GM12878 (cell line): ENCODE measurements around the gene RRH. TPM values are rescaled to one million over a fixed set of nuclear protein-coding genes. Genes with fewer than 3 reads are reported as not detected.

ENCODE experiments used
- ASH2L ChIP-seq: fragments of 300-600, 200-600 bp; sonication (generic); IDR thresholded peaks from 2 replicates; pipeline ENCODE4 v1.6.1; 2017; ENCODE audit warnings: low read depth, mild to moderate bottlenecking, borderline replicate concordance
- ETV6 ChIP-seq, 2 experiments: fragments of 450-650 bp in 1 of 2; IDR thresholded peaks in 1 of 2; conservative IDR thresholded peaks in 1 of 2; 2 replicates each; pipeline ENCODE4 v1.6.1; 2014; ENCODE audit warnings: antibody characterized with exemption in 1 of 2, borderline replicate concordance in 1 of 2, low read depth in 1 of 2, mild to moderate bottlenecking in 1 of 2, moderate library complexity in 1 of 2
- HDAC2 ChIP-seq: fragments of 200-600 bp; sonication (generic); IDR thresholded peaks from 2 replicates; pipeline ENCODE4 v1.6.1; 2017
- JUNB ChIP-seq: IDR thresholded peaks from 2 replicates; pipeline ENCODE4 v1.6.1; 2016; ENCODE audit warnings: antibody characterized with exemption, mild to moderate bottlenecking
- MXI1 ChIP-seq: fragments of 150-350 bp; IDR thresholded peaks from 2 replicates; pipeline ENCODE4 v1.6.1; 2011; ENCODE audit warnings: low read depth, mild to moderate bottlenecking, inconsistent platforms, low read length, improper control_type of control experiment
- RBBP5 ChIP-seq: fragments of 200-600 bp; sonication (generic); conservative IDR thresholded peaks from 2 replicates; pipeline ENCODE4 v1.6.1; 2016
- RCOR1 ChIP-seq: conservative IDR thresholded peaks from 2 replicates; pipeline ENCODE4 v1.6.1; 2012; ENCODE audit warnings: low read depth, low read length, improper control_type of control experiment
- SIN3A ChIP-seq: IDR thresholded peaks from 2 replicates; pipeline ENCODE4 v1.6.1; 2012; ENCODE audit warnings: low read depth, low read length, improper control_type of control experiment
- TCF12 ChIP-seq: IDR thresholded peaks from 2 replicates; pipeline ENCODE4 v1.6.1; 2011; ENCODE audit warnings: low read depth, mild to moderate bottlenecking, low read length
- ZNF217 ChIP-seq: fragments of 450-650 bp; IDR thresholded peaks from 2 replicates; pipeline ENCODE4 v1.6.1; 2017; ENCODE audit warnings: antibody characterized with exemption, mild to moderate bottlenecking
- ZNF274 ChIP-seq: IDR thresholded peaks from one replicate; pipeline ENCODE4 v1.8.0; 2011; ENCODE audit not compliant: insufficient read length, insufficient read depth
- polyA plus RNA-seq, 11 experiments: library from polyadenylated mRNA; depleted of rRNA in 4 of 11; unstranded in 6 of 11; stranded (reverse) in 5 of 11; fragments of >200 nt; fragmentation: Nextera tagmentation in 4 of 11; fragmentation: Illumina TruSeq in 1 of 11; extraction: Ambion mirVana in 4 of 11; extraction: Trizol in 1 of 11; gene quantifications; 1 replicate in 1 of 11; 2 replicates in 10 of 11; pipeline versions ENCODE4 v1.2.1 to v1.2.3, GENCODE V29; 2011 to 2016; ENCODE audit warnings: inconsistent platforms in 2 of 11, missing spikeins in 2 of 11, low read depth in 1 of 11
- total RNA-seq, 4 experiments: library from RNA; depleted of rRNA in 3 of 4; stranded (reverse); fragments of >200 nt in 3 of 4; fragmentation: Illumina TruSeq in 1 of 4; extraction: Trizol in 1 of 4; gene quantifications; 2 replicates each; pipeline versions ENCODE4 v1.2.1 to v1.2.3, GENCODE V29; 2013 to 2021
- TF ChIP-seq, protein P1 (sequence below): IDR thresholded peaks from 2 replicates; pipeline ENCODE4 v1.6.1; 2012; ENCODE audit warnings: mild to moderate bottlenecking, low read depth, low read length
- TF ChIP-seq, protein P2 (sequence below): fragments of 450-650 bp; IDR thresholded peaks from 2 replicates; pipeline ENCODE4 v1.6.1; 2016; ENCODE audit warnings: mild to moderate bottlenecking, moderate library complexity, borderline replicate concordance
- TF ChIP-seq, protein P3 (sequence below): IDR thresholded peaks from 2 replicates; pipeline ENCODE4 v1.6.1; 2011; ENCODE audit warnings: low read depth, mild to moderate bottlenecking, low read length, moderate library complexity, borderline replicate concordance; ENCODE audit errors: extremely low read depth
- TF ChIP-seq, protein P4 (sequence below), 3 experiments: IDR thresholded peaks in 2 of 3; conservative IDR thresholded peaks in 1 of 3; 2 replicates each; pipeline ENCODE4 v1.5.1; 2011; ENCODE audit warnings: low read depth in 3 of 3, low read length in 3 of 3, mild to moderate bottlenecking in 3 of 3, control low read depth in 2 of 3, moderate library complexity in 2 of 3, inconsistent platforms in 1 of 3, mixed read lengths in 1 of 3; ENCODE audit not compliant: control insufficient read depth in 2 of 3, insufficient read depth in 1 of 3; ENCODE audit errors: extremely low read depth in 1 of 3
- TF ChIP-seq, protein P5 (sequence below): fragments of 450-650 bp; conservative IDR thresholded peaks from 2 replicates; pipeline ENCODE4 v1.6.1; 2017; ENCODE audit warnings: mild to moderate bottlenecking, moderate library complexity

RRH gene
- total and polyA plus RNA-seq, 10 of the 15 experiments (the other 5 are each of a cell fraction or from before 2014, with no cell fraction given), result 0.06 to 0.24 (median 0.12) TPM; not detected in 6

DNA sequence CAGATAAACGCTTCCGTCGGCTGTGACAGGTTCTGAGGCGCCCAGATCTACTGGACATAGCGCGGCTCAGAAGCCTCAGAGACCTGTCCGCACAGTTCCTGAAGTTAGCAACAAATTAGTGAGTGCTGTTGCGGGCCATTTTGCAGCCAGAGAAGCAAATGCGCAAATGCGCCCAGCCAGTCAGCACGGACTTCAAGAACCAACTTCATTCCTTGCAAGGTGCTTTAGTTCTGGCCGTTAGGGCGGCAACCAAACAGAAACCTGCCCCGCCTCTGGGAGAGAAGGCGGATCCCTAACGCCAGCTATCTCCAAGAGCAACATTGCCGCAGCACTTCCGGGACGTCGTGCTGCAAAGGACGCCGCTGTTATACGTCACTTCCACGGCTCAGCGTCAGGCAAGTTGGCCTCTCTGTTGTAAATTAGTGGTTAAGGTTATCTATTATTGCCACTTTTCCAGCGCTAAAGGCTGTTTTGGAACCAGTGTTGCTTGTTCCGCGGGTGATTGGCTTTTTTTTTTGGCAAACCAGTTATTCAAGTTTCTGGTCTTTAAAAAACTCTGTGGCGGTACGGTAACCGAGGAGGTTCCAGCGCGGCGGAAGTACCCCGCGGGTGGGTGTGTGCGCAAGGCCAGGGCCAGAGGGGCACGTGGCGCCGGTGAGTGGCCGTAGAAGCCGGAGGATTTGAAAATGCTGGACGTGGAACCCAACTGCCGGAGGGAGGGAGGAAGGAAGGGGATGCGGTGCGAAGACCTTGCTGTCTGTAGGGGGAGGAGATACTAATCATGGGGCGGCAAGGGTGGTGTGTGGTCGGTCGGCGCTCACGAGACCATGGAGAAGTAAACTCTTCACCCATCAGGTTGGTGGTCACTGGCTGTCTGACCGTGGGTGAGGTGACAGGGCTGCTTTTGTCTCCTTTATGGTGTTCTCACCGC lies 12.4 kb upstream of the RRH start, which contains the start of gene GAR1 (continued):
- TF ChIP-seq, protein P1, sequence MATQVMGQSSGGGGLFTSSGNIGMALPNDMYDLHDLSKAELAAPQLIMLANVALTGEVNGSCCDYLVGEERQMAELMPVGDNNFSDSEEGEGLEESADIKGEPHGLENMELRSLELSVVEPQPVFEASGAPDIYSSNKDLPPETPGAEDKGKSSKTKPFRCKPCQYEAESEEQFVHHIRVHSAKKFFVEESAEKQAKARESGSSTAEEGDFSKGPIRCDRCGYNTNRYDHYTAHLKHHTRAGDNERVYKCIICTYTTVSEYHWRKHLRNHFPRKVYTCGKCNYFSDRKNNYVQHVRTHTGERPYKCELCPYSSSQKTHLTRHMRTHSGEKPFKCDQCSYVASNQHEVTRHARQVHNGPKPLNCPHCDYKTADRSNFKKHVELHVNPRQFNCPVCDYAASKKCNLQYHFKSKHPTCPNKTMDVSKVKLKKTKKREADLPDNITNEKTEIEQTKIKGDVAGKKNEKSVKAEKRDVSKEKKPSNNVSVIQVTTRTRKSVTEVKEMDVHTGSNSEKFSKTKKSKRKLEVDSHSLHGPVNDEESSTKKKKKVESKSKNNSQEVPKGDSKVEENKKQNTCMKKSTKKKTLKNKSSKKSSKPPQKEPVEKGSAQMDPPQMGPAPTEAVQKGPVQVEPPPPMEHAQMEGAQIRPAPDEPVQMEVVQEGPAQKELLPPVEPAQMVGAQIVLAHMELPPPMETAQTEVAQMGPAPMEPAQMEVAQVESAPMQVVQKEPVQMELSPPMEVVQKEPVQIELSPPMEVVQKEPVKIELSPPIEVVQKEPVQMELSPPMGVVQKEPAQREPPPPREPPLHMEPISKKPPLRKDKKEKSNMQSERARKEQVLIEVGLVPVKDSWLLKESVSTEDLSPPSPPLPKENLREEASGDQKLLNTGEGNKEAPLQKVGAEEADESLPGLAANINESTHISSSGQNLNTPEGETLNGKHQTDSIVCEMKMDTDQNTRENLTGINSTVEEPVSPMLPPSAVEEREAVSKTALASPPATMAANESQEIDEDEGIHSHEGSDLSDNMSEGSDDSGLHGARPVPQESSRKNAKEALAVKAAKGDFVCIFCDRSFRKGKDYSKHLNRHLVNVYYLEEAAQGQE, result no peak
- TF ChIP-seq JUNB, result no peak
- TF ChIP-seq RCOR1, result no peak
- no peak for TF ChIP-seq ETV6 (conservative IDR thresholded peaks at IDR 0.05 in 1 of 2, IDR thresholded peaks at IDR 0.05 in 1 of 2; ENCODE audit: borderline replicate concordance in 1 of 2, low read depth in 1 of 2)
- TF ChIP-seq, protein P2, sequence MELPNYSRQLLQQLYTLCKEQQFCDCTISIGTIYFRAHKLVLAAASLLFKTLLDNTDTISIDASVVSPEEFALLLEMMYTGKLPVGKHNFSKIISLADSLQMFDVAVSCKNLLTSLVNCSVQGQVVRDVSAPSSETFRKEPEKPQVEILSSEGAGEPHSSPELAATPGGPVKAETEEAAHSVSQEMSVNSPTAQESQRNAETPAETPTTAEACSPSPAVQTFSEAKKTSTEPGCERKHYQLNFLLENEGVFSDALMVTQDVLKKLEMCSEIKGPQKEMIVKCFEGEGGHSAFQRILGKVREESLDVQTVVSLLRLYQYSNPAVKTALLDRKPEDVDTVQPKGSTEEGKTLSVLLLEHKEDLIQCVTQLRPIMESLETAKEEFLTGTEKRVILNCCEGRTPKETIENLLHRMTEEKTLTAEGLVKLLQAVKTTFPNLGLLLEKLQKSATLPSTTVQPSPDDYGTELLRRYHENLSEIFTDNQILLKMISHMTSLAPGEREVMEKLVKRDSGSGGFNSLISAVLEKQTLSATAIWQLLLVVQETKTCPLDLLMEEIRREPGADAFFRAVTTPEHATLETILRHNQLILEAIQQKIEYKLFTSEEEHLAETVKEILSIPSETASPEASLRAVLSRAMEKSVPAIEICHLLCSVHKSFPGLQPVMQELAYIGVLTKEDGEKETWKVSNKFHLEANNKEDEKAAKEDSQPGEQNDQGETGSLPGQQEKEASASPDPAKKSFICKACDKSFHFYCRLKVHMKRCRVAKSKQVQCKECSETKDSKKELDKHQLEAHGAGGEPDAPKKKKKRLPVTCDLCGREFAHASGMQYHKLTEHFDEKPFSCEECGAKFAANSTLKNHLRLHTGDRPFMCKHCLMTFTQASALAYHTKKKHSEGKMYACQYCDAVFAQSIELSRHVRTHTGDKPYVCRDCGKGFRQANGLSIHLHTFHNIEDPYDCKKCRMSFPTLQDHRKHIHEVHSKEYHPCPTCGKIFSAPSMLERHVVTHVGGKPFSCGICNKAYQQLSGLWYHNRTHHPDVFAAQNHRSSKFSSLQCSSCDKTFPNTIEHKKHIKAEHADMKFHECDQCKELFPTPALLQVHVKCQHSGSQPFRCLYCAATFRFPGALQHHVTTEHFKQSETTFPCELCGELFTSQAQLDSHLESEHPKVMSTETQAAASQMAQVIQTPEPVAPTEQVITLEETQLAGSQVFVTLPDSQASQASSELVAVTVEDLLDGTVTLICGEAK, result peak; percentile 93
- TF ChIP-seq, protein P3, sequence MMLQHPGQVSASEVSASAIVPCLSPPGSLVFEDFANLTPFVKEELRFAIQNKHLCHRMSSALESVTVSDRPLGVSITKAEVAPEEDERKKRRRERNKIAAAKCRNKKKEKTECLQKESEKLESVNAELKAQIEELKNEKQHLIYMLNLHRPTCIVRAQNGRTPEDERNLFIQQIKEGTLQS, result peak; percentile 49; the same call in 1 of the 2 replicates
- no peak for TF ChIP-seq ZNF274
- no peak for TF ChIP-seq HDAC2
- peak; percentile 55; the same call in 1 of the 2 replicates for TF ChIP-seq ASH2L
- TF ChIP-seq, protein P4, sequence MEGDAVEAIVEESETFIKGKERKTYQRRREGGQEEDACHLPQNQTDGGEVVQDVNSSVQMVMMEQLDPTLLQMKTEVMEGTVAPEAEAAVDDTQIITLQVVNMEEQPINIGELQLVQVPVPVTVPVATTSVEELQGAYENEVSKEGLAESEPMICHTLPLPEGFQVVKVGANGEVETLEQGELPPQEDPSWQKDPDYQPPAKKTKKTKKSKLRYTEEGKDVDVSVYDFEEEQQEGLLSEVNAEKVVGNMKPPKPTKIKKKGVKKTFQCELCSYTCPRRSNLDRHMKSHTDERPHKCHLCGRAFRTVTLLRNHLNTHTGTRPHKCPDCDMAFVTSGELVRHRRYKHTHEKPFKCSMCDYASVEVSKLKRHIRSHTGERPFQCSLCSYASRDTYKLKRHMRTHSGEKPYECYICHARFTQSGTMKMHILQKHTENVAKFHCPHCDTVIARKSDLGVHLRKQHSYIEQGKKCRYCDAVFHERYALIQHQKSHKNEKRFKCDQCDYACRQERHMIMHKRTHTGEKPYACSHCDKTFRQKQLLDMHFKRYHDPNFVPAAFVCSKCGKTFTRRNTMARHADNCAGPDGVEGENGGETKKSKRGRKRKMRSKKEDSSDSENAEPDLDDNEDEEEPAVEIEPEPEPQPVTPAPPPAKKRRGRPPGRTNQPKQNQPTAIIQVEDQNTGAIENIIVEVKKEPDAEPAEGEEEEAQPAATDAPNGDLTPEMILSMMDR (IDR thresholded peaks at IDR 0.05 in 2 of 3, conservative IDR thresholded peaks at IDR 0.05 in 1 of 3; ENCODE audit: control insufficient read depth in 2 of 3, extremely low read depth in 1 of 3, insufficient read depth in 1 of 3, low read depth in 3 of 3, low read length in 3 of 3), result 0 out of 6 replicates have a peak, but pooled peaks of 1 of the 3 experiments have one; percentile 2
- TF ChIP-seq MXI1, result peak; percentile 99
- TF ChIP-seq, protein P5, sequence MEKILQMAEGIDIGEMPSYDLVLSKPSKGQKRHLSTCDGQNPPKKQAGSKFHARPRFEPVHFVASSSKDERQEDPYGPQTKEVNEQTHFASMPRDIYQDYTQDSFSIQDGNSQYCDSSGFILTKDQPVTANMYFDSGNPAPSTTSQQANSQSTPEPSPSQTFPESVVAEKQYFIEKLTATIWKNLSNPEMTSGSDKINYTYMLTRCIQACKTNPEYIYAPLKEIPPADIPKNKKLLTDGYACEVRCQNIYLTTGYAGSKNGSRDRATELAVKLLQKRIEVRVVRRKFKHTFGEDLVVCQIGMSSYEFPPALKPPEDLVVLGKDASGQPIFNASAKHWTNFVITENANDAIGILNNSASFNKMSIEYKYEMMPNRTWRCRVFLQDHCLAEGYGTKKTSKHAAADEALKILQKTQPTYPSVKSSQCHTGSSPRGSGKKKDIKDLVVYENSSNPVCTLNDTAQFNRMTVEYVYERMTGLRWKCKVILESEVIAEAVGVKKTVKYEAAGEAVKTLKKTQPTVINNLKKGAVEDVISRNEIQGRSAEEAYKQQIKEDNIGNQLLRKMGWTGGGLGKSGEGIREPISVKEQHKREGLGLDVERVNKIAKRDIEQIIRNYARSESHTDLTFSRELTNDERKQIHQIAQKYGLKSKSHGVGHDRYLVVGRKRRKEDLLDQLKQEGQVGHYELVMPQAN, result peak; percentile 95
- no peak for TF ChIP-seq TCF12
- TF ChIP-seq RBBP5, result no peak
- TF ChIP-seq ZNF217, result no peak
- peak; percentile 91 for TF ChIP-seq SIN3A
